Stomach (tissue), 4 donors: Measurements from ENCODE around the gene CNN1.
"Not testable (repeated sequence)": the region's sequence is repeated elsewhere in the genome, so short reads cannot be mapped to it uniquely, and the experiment has no call there.

Experiments used
- CTCF ChIP-seq, 7 experiments: fragments of 450-650 bp in 4 of 7; fragments of 200-600 bp in 3 of 7; sonication (generic) in 3 of 7; IDR thresholded peaks; one replicate each; pipeline ENCODE4 v1.5.1; 2016 to 2019; ENCODE audit warnings: antibody characterized with exemption in 7 of 7, control low read depth in 2 of 7, mild to moderate bottlenecking in 1 of 7
- EP300 ChIP-seq: sonication (generic); formaldehyde crosslinking; IDR thresholded peaks from one replicate; pipeline ENCODE4 v1.6.1; 2017; ENCODE audit warnings: antibody characterized with exemption
- POLR2A ChIP-seq, 4 donors: fragments of 450-650 bp; IDR thresholded peaks; one replicate each; pipeline ENCODE4 v1.6.1; 2016; ENCODE audit warnings: antibody characterized with exemption in 4 of 4, control low read depth in 2 of 4, mild to moderate bottlenecking in 1 of 4, moderate library complexity in 1 of 4
- POLR2AphosphoS5 ChIP-seq, 3 donors: sonication (generic); formaldehyde crosslinking; IDR thresholded peaks; one replicate each; pipeline ENCODE4 v1.6.1; 2016; ENCODE audit warnings: antibody characterized with exemption in 3 of 3

DNA sequence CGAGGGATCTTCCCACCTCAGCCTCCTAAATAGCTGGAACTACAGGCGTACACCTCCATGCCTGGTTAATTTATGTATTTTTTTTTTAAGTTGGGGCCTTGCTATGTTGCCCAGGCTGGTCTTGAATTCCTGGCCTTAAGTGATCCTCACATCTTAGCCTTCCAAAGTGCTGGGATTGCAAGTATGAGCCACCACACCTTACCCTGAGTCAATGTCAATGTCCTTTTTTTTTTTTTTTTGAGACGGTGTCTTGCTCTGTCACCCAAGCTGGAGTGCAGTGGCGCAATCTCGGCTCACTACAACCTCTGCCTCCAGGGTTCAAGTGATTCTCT, 27.0 kb downstream of the CNN1 start:
- not testable (repeated sequence) for TF ChIP-seq CTCF (IDR thresholded peaks at IDR 0.05); POLR2A (IDR thresholded peaks at IDR 0.05); POLR2AphosphoS5 (IDR thresholded peaks at IDR 0.05); EP300
